ENCODE data around the gene ID1. TPM values are rescaled to one million over a fixed set of nuclear protein-coding genes. Genes with fewer than 3 reads are reported as not detected.
A peak's percentile ranks its signal among the peaks of the same experiment; 100 is the strongest.

ID1 gene
- total and polyA plus RNA-seq, 2 of the 13 experiments (the other 11 are each of a cell fraction or from before 2014, with no cell fraction given) = 320 to 419 TPM

- TF ChIP-seq ZNF280B (CRISPR knock-in tag; IDR thresholded peaks at IDR 0.05; ENCODE audit: borderline replicate concordance) (0 out of 2 replicates have a peak, but pooled peaks have one; percentile 52), ZNF260 (CRISPR knock-in tag; IDR thresholded peaks at IDR 0.05; ENCODE audit: borderline replicate concordance, low read depth) (no peak), ZNF629 (CRISPR knock-in tag; conservative IDR thresholded peaks at IDR 0.05) (no peak; the same call in 1 of the 2 replicates), GFI1 (CRISPR knock-in tag; IDR thresholded peaks at IDR 0.05; ENCODE audit: borderline replicate concordance) (peak; percentile 80), RXRA (CRISPR knock-in tag; IDR thresholded peaks at IDR 0.05) (peak; percentile 97), ZNF740 (CRISPR knock-in tag; IDR thresholded peaks at IDR 0.05) (peak; percentile 87), ZMAT5 (CRISPR knock-in tag; IDR thresholded peaks at IDR 0.05; ENCODE audit: borderline replicate concordance, low read depth) (no peak), ZNF33A (CRISPR knock-in tag; IDR thresholded peaks at IDR 0.05; ENCODE audit: borderline replicate concordance) (no peak), MIER2 (CRISPR knock-in tag; IDR thresholded peaks at IDR 0.05) (peak; percentile 89; the same call in 1 of the 2 replicates), PRDM4 (CRISPR knock-in tag; IDR thresholded peaks at IDR 0.05; ENCODE audit: borderline replicate concordance) (no peak), SP140L (CRISPR knock-in tag; IDR thresholded peaks at IDR 0.05; ENCODE audit: borderline replicate concordance) (0 out of 2 replicates have a peak, but pooled peaks have one; percentile 45), PRDM15 (CRISPR knock-in tag; IDR thresholded peaks at IDR 0.05) (peak; percentile 57; the same call in 1 of the 2 replicates), IKZF4 (CRISPR knock-in tag; IDR thresholded peaks at IDR 0.05; ENCODE audit: borderline replicate concordance, low read depth, not compliant biosample characterization) (peak; percentile 98), NR2C2 (CRISPR knock-in tag; IDR thresholded peaks at IDR 0.05; ENCODE audit: borderline replicate concordance) (peak; percentile 98), ZNF652 (CRISPR knock-in tag; IDR thresholded peaks at IDR 0.05; ENCODE audit: borderline replicate concordance, low read depth) (peak; percentile 57; the same call in 1 of the 2 replicates), RFXAP (CRISPR knock-in tag; IDR thresholded peaks at IDR 0.05; ENCODE audit: borderline replicate concordance) (peak; percentile 86; the same call in 1 of the 2 replicates), KDM6A (CRISPR knock-in tag; IDR thresholded peaks at IDR 0.05; ENCODE audit: low read depth) (peak; percentile 82)
Measured at GRCh38 chr20:31572701-31573554, 32.2 kb upstream of the ID1 start (continued).

Measured in HepG2 (cell line).